HG03139 (cell line): ENCODE data around the gene FBXL20.

Source experiments
- ATAC-seq: cut with Tn5 transposase; IDR thresholded peaks from one replicate; pipeline ENCODE4 v1.9.1; 2021; ENCODE audit not compliant: unreplicated experiment

Gene FBXL20

GRCh38 chr17:39208893-39209292, 192.5 kb downstream of the FBXL20 start:
- ATAC-seq: no peak

GRCh38 chr17:39208136-39208535, 193.3 kb downstream of the FBXL20 start:
- ATAC-seq: no peak

GRCh38 chr17:39205112-39205526, 196.3 kb downstream of the FBXL20 start:
- ATAC-seq: no peak

- no peak for ATAC-seq
Measured at GRCh38 chr17:39204245-39204644, 197.2 kb downstream of the FBXL20 start.
